Measurements from ENCODE around the gene RAB25. TPM values are rescaled to one million over a fixed set of nuclear protein-coding genes. Genes with fewer than 3 reads are reported as not detected.

RAB25 gene
- total and polyA plus RNA-seq, 2 of the 13 experiments (the other 11 are each of a cell fraction or from before 2014, with no cell fraction given), result 0.20 to 0.22 TPM

- TF ChIP-seq MYNN (CRISPR knock-in tag; IDR thresholded peaks at IDR 0.05; ENCODE audit: low read depth) (no peak), CHD4 (IDR thresholded peaks at IDR 0.05; ENCODE audit: borderline replicate concordance, low read length) (peak; percentile 24; the same call in 1 of the 2 replicates), FOXP1 (IDR thresholded peaks at IDR 0.05) (no peak), FOXP1 (CRISPR knock-in tag; IDR thresholded peaks at IDR 0.05) (no peak), POLR2AphosphoS2 (IDR thresholded peaks at IDR 0.05; ENCODE audit: low read depth, low read length) (no peak), ZSCAN5A (CRISPR knock-in tag; IDR thresholded peaks at IDR 0.05; ENCODE audit: borderline replicate concordance) (no peak)
These were observed 23.1 kb downstream of the RAB25 start (continued) for GRCh38 chr1:156083800-156084790.

GRCh38 chr1:156086256-156086662 lies 25.3 kb downstream of the RAB25 start:
- FAIRE-seq (peak; percentile 98), DNase-seq (ENCODE audit: low spot score) (peak; percentile 99), ATAC-seq (peak; percentile 77)
- Histone ChIP-seq H3K9me3 (ENCODE audit: low read length) (no peaks in the 10 kb centered on the region), H3K79me2 (ENCODE audit: insufficient read depth, low read length) (peaks cover 6% of the 10 kb centered on the region), H3K27me3 (ENCODE audit: control insufficient read depth in 1 of 2, insufficient read depth in 2 of 2, low read length in 2 of 2) (no peaks in the 10 kb centered on the region; a peak in 1 of 5 replicates), H3K27ac (ENCODE audit: extremely low read length, insufficient read depth, low read length) (peak overlapping the region; percentile 72), H3K4me1 (ENCODE audit: insufficient read depth, low read length) (peaks cover 58% of the 10 kb centered on the region), H3K4me3 (replicated peaks in 1 of 3; ENCODE audit: insufficient read depth in 1 of 3, low read depth in 2 of 3, low read length in 3 of 3) (0 out of 6 replicates have a peak overlapping the region, but pooled peaks of 1 of the 3 experiments have one; percentile 8), H4K20me1 (ENCODE audit: insufficient read depth, low read length) (no peaks in the 10 kb centered on the region; the same call in 1 of the 2 replicates), H2AFZ (ENCODE audit: low read length) (no peak overlapping the region), H3K9ac (ENCODE audit: insufficient read depth, low read depth, low read length) (peak overlapping the region; percentile 52), H3K4me2 (ENCODE audit: low read depth, low read length) (peak overlapping the region; percentile 53), H3K36me3 (replicated peaks in 1 of 2; ENCODE audit: control insufficient read depth in 1 of 2, insufficient read depth in 2 of 2, low read length in 2 of 2) (no peaks in the 10 kb centered on the region)
- 0% methylated on average over 1 of the region's 1 CpG for WGBS (ENCODE audit: low lambda C conversion rate)
- in situ Hi-C loops (cut with HindIII; ENCODE audit: extremely low pct_ligation_motif_present, low pct_unique_long_range_greater_than_20kb) (no loop called here), intact Hi-C loops (cut with micrococcal nuclease; ENCODE audit: unreplicated experiment) (loop anchor here (1.0 kb wide), 1 partner anchor 20 kb away; no protein-coding TSS in a partner anchor)
- ChIA-PET POLR2A (interaction anchor here (0.7 to 1.3 kb wide), 2 partner anchors 20 to 44 kb away, joined by 3 read pairs; no protein-coding TSS in a partner anchor), CTCF (ENCODE audit: low intra/inter-chr PET ratio, low total read pairs) (no interaction called here)
- no TSS peak for BruUV-seq (replicated peaks)
- TF ChIP-seq SSRP1 (CRISPR knock-in tag; IDR thresholded peaks at IDR 0.05), result peak; percentile 57; the same call in 1 of the 2 replicates
- peak; percentile 50; the same call in 1 of the 2 replicates for TF ChIP-seq ZNF747 (CRISPR knock-in tag; IDR thresholded peaks at IDR 0.05; ENCODE audit: borderline replicate concordance)
- no peak for TF ChIP-seq SP2 (CRISPR knock-in tag; IDR thresholded peaks at IDR 0.05)
- peak; percentile 95 for TF ChIP-seq HMG20B (CRISPR knock-in tag; conservative IDR thresholded peaks at IDR 0.05)
- no peak for TF ChIP-seq U2AF1 (optimal IDR thresholded peaks at IDR 0.05; ENCODE audit: low read depth, low read length)
- TF ChIP-seq ERF (CRISPR knock-in tag; IDR thresholded peaks at IDR 0.05), result peak; percentile 85
- 0 out of 2 replicates have a peak, but pooled peaks have one; percentile 62 for TF ChIP-seq ZXDC (CRISPR knock-in tag; IDR thresholded peaks at IDR 0.05)
- peak; percentile 61 for TF ChIP-seq TFE3 (CRISPR knock-in tag; IDR thresholded peaks at IDR 0.05)
- TF ChIP-seq SNRNP70 (IDR thresholded peaks at IDR 0.05; ENCODE audit: low read depth, low read length), result no peak
- no peak for TF ChIP-seq PREB (CRISPR knock-in tag; IDR thresholded peaks at IDR 0.05)
